A549 (cell line): ENCODE results near the gene SLC9A6. TPM values are rescaled to one million over a fixed set of nuclear protein-coding genes. Genes with fewer than 3 reads are reported as not detected.

ENCODE experiments used
- ATAC-seq, 2 experiments: fragments of 200-7000 bp in 1 of 2; fragments of >200 bp in 1 of 2; cut with Nextera tagmentation in 1 of 2; cut with Tn5 transposase in 1 of 2; 3 replicates each; pipeline versions ENCODE4 v1.8.0 to v1.9.1; 2018 to 2020; ENCODE audit warnings: mild to moderate bottlenecking in 1 of 2, moderate library complexity in 1 of 2
- CTCF ChIA-PET: fragments of 300-600 bp; sonication (Branson Sonifier 250); formaldehyde crosslinking; extraction: SDS; loops from one replicate; lab custom pipeline; 2021; ENCODE audit warnings: antibody characterized with exemption, inconsistent platforms; lab: Yijun Ruan, JAX
- POLR2A ChIA-PET: fragments of 350-600 bp; formaldehyde crosslinking; extraction: SDS; loops from one replicate; lab custom pipeline; 2021; ENCODE audit warnings: antibody characterized with exemption, inconsistent platforms; lab: Yijun Ruan, JAX
- DNase-seq, 2 experiments: peaks; one replicate each; pipeline versions ENCODE4 v3.0.0 to v3.0.0-alpha.2; 2011 to 2016; ENCODE audit warnings: low read depth in 1 of 2, low spot score in 1 of 2
- FAIRE-seq: peaks from 2 replicates; lab custom pipeline; 2011; peaks lifted over from hg19 to GRCh38; lab: Jason Lieb, UNC
- H3K27ac ChIP-seq, 2 experiments: fragments of >200 bp; sonication (Bioruptor Twin); formaldehyde crosslinking; 3 replicates each; pipeline ENCODE4 v1.5.1; 2016 to 2017
- H3K4me1 ChIP-seq: fragments of >200 bp; sonication (Bioruptor Twin); formaldehyde crosslinking; 3 replicates; pipeline ENCODE4 v1.6.1; 2016
- H3K4me2 ChIP-seq: fragments of >200 bp; sonication (Bioruptor Twin); formaldehyde crosslinking; 3 replicates; pipeline ENCODE4 v1.6.1; 2016
- H3K4me3 ChIP-seq: fragments of >200 bp; sonication (Bioruptor Twin); formaldehyde crosslinking; 3 replicates; pipeline ENCODE4 v1.5.1; 2016
- H3K9me3 ChIP-seq: fragments of >200 bp; sonication (Bioruptor Twin); formaldehyde crosslinking; 3 replicates; pipeline ENCODE4 v1.6.1; 2016
- BCL3 ChIP-seq: fragments of >200 bp; sonication (Bioruptor Twin); formaldehyde crosslinking; IDR thresholded peaks from 3 replicates; pipeline ENCODE4 v1.6.1; 2016
- CBX2 ChIP-seq: fragments of 200-600 bp; sonication (generic); IDR thresholded peaks from 2 replicates; pipeline ENCODE4 v1.6.1; 2016; ENCODE audit warnings: low read depth, mild to moderate bottlenecking, borderline replicate concordance
- CEBPB ChIP-seq, 2 experiments: fragments of >200 bp in 1 of 2; sonication (Bioruptor Twin) in 1 of 2; formaldehyde crosslinking in 1 of 2; IDR thresholded peaks; 2 replicates each; pipeline ENCODE4 v1.6.1; 2012 to 2016
- CTCF ChIP-seq: fragments of >200 bp; sonication (Bioruptor Twin); formaldehyde crosslinking; IDR thresholded peaks from 3 replicates; pipeline ENCODE4 v1.5.1; 2016
- EHMT2 ChIP-seq: fragments of 200-600 bp; sonication (generic); IDR thresholded peaks from 2 replicates; pipeline ENCODE4 v1.6.1; 2016; ENCODE audit warnings: antibody characterized with exemption, low read depth, mild to moderate bottlenecking, moderate library complexity
- ELK1 ChIP-seq: fragments of 150-350 bp; IDR thresholded peaks from 2 replicates; pipeline ENCODE4 v1.6.1; 2014; ENCODE audit warnings: low read depth, mild to moderate bottlenecking, low read length
- JUN ChIP-seq, 2 experiments: fragments of >200 bp; sonication (Bioruptor Twin); formaldehyde crosslinking; IDR thresholded peaks; 2 replicates in 1 of 2; 3 replicates in 1 of 2; pipeline ENCODE4 v1.6.1; 2016 to 2017
- KDM1A ChIP-seq: fragments of 200-600 bp; sonication (generic); IDR thresholded peaks from 2 replicates; pipeline ENCODE4 v1.6.1; 2016; ENCODE audit warnings: low read depth, mild to moderate bottlenecking
- KDM5A ChIP-seq: fragments of 200-600 bp; sonication (generic); IDR thresholded peaks from 2 replicates; pipeline ENCODE4 v1.6.1; 2016; ENCODE audit warnings: antibody characterized with exemption, mild to moderate bottlenecking
- MAFK ChIP-seq: fragments of 450-650 bp; IDR thresholded peaks from 2 replicates; pipeline ENCODE4 v1.6.1; 2014; ENCODE audit not compliant: partially characterized antibody
- MAX ChIP-seq: IDR thresholded peaks from 2 replicates; pipeline ENCODE4 v1.6.1; 2012
- NFE2L2 ChIP-seq: fragments of 150-350 bp; conservative IDR thresholded peaks from 2 replicates; pipeline ENCODE4 v1.6.1; 2014; ENCODE audit warnings: low read length
- NPAS2 ChIP-seq: fragments of 250-450 bp; sonication (Bioruptor Pico); IDR thresholded peaks from 2 replicates; pipeline ENCODE4 v1.8.0; 2022; ENCODE audit warnings: mild to moderate bottlenecking, moderate library complexity, borderline replicate concordance
- NR3C1 ChIP-seq: fragments of >200 bp; sonication (Bioruptor Twin); formaldehyde crosslinking; IDR thresholded peaks from 3 replicates; pipeline ENCODE4 v1.6.1; 2017
- PHF8 ChIP-seq: fragments of 200-600 bp; sonication (generic); IDR thresholded peaks from 2 replicates; pipeline ENCODE4 v1.6.1; 2016; ENCODE audit warnings: low read depth, mild to moderate bottlenecking, antibody characterized with exemption, moderate library complexity, borderline replicate concordance
- POLR2AphosphoS2 ChIP-seq: conservative IDR thresholded peaks from 2 replicates; pipeline ENCODE4 v1.6.1; 2012; ENCODE audit warnings: low read length, improper control_type of control experiment, inconsistent platforms
- RAD21 ChIP-seq, 2 experiments: fragments of >200 bp in 1 of 2; sonication (Bioruptor Twin) in 1 of 2; formaldehyde crosslinking in 1 of 2; IDR thresholded peaks in 1 of 2; conservative IDR thresholded peaks in 1 of 2; 2 replicates in 1 of 2; 3 replicates in 1 of 2; pipeline ENCODE4 v1.6.1; 2012 to 2018; ENCODE audit warnings: inconsistent platforms in 1 of 2
- RFX5 ChIP-seq: fragments of 450-650 bp; IDR thresholded peaks from 2 replicates; pipeline ENCODE4 v1.7.1; 2014; ENCODE audit warnings: antibody characterized with exemption, mild to moderate bottlenecking, moderate library complexity
- ZC3H11A ChIP-seq: fragments of 450-650 bp; IDR thresholded peaks from 2 replicates; pipeline ENCODE4 v1.6.1; 2014; ENCODE audit warnings: antibody characterized with exemption, mild to moderate bottlenecking
- WGBS: methylation state at CpG from one replicate; pipeline ENCODE4 v1.1.6; 2017; ENCODE audit errors: missing lambda C conversion rate; 5-methylcytosine and 5-hydroxymethylcytosine counted together
- polyA plus RNA-seq, 4 experiments: library from polyadenylated mRNA; depleted of rRNA in 3 of 4; stranded (reverse); fragments of >200 nt; fragmentation: RNase III in 1 of 4; extraction: RNeasy Plus Mini Kit Qiagen cat#74134 plus additional on column Dnase treatment in 1 of 4; gene quantifications; 2 replicates in 3 of 4; 3 replicates in 1 of 4; pipeline ENCODE4 v1.2.3, GENCODE V29; 2011 to 2017

The SLC9A6 gene
- polyA plus RNA-seq, 2 of the 4 experiments (the other 2 are of a cell fraction), result 12.2 to 15.6 TPM

GRCh38 chrX:136057567-136057966 is 72.3 kb downstream of the SLC9A6 start (continued):
- TF ChIP-seq EHMT2, result no peak
- no peak for TF ChIP-seq MAX
- no peak for TF ChIP-seq NPAS2
- no peak for TF ChIP-seq KDM1A
- TF ChIP-seq JUN (IDR thresholded peaks at IDR 0.05), result no peak
- TF ChIP-seq MAFK, result no peak

GRCh38 chrX:136059350-136059749 is 74.1 kb downstream of the SLC9A6 start:
- ChIA-PET POLR2A (no interaction called here), CTCF (no interaction called here)
- Histone ChIP-seq H3K4me2 (no peak overlapping the region), H3K9me3 (no peaks in the 10 kb centered on the region), H3K4me1 (no peaks in the 10 kb centered on the region), H3K4me3 (no peak overlapping the region), H3K27ac (no peak overlapping the region)
- ATAC-seq (no peak), DNase-seq (no peak), FAIRE-seq (no peak)
- WGBS, result 51% methylated on average over 2 of the region's 2 CpGs
- TF ChIP-seq POLR2AphosphoS2, result no peak
- TF ChIP-seq PHF8, result no peak

GRCh38 chrX:136061286-136061685 is 76.1 kb downstream of the SLC9A6 start:
- Histone ChIP-seq H3K4me2 (no peak overlapping the region), H3K9me3 (no peaks in the 10 kb centered on the region), H3K27ac (no peak overlapping the region), H3K4me3 (no peak overlapping the region), H3K4me1 (no peaks in the 10 kb centered on the region)
- no peak for ATAC-seq
- ChIA-PET CTCF (interaction anchor here (1.4 to 2.0 kb wide), 2 partner anchors 33 to 102 kb away, joined by 4 to 6 read pairs; no protein-coding TSS in a partner anchor), POLR2A (no interaction called here)
- DNase-seq, result no peak
- TF ChIP-seq MAFK (no peak), RAD21 (conservative IDR thresholded peaks at IDR 0.05 in 1 of 2, IDR thresholded peaks at IDR 0.05 in 1 of 2) (no peak), NFE2L2 (no peak), NPAS2 (no peak)
- 56% methylated on average over 7 of the region's 8 CpGs for WGBS
- no peak for FAIRE-seq

GRCh38 chrX:136061696-136062095 is 76.5 kb downstream of the SLC9A6 start:
- POLR2A ChIA-PET, result no interaction called here
- TF ChIP-seq ZC3H11A, result no peak
- no peak for TF ChIP-seq ELK1
- no peak for TF ChIP-seq KDM5A
- no peak for TF ChIP-seq CTCF
- TF ChIP-seq CBX2, result no peak
- no peak for TF ChIP-seq NR3C1
- no peak for TF ChIP-seq MAX
- no peak for TF ChIP-seq KDM1A
- TF ChIP-seq RFX5, result no peak
- TF ChIP-seq BCL3, result no peak
- no peak for TF ChIP-seq CEBPB (IDR thresholded peaks at IDR 0.05)

More at GRCh38 chrX:136061696-136062095, 76.5 kb downstream of the SLC9A6 start:
- no peak for FAIRE-seq
- no peak for DNase-seq
- no peak overlapping the region for H3K27ac ChIP-seq
- no peak overlapping the region for H3K4me2 ChIP-seq
- WGBS, result 73% methylated on average over 5 of the region's 5 CpGs
- H3K4me1 ChIP-seq, result no peaks in the 10 kb centered on the region
- H3K4me3 ChIP-seq, result no peak overlapping the region
- no peaks in the 10 kb centered on the region for H3K9me3 ChIP-seq
- CTCF ChIA-PET, result interaction anchor here (1.4 to 2.0 kb wide), 2 partner anchors 33 to 101 kb away, joined by 4 to 6 read pairs; no protein-coding TSS in a partner anchor
- ATAC-seq, result no peak
